ENCODE measurements around the gene MICU1.
"Not testable (repeated sequence)": the region's sequence is repeated elsewhere in the genome, so short reads cannot be mapped to it uniquely, and the experiment has no call there.

Gene MICU1

DNA sequence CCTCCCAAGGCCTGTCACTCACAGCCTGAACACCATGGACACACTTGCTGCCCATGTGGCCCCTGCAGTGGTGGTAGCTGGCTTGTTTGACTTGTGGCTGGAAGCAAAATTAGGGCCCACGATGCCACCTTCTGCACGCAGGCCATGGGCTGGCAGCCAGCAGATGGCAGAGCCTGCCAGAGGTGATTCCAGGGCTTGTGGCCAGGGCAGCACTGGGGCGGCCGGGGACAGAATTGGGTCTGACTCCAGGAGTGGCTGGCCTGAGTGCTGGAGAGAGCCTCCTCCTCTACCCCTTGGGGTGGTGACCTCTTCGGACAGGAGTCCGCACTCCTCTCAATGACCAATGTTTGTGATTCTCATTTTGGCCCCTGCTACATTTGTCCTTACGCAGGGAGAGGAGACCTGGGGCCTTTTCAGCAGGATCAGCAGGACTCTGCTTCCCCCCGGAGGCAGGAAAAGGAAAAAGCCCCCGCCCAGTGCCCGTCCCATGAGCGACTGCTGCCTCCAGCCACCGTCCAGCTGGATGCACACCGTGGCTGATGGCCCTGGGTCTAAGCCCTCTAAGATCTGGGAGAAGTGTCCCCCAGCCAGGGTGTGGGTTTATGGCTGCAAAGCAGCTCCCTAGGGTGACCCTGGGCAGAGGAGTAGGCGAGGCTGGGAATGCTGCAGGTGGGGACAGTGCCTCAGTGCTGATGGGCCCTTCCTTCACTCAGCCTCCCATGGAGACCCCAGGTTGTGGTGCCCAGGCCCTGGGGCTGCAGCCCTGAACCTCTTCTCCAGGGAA lies 297.6 kb downstream of the MICU1 start:
- DNase-seq (ENCODE audit: low read depth in 2 of 2) = no peak

DNA sequence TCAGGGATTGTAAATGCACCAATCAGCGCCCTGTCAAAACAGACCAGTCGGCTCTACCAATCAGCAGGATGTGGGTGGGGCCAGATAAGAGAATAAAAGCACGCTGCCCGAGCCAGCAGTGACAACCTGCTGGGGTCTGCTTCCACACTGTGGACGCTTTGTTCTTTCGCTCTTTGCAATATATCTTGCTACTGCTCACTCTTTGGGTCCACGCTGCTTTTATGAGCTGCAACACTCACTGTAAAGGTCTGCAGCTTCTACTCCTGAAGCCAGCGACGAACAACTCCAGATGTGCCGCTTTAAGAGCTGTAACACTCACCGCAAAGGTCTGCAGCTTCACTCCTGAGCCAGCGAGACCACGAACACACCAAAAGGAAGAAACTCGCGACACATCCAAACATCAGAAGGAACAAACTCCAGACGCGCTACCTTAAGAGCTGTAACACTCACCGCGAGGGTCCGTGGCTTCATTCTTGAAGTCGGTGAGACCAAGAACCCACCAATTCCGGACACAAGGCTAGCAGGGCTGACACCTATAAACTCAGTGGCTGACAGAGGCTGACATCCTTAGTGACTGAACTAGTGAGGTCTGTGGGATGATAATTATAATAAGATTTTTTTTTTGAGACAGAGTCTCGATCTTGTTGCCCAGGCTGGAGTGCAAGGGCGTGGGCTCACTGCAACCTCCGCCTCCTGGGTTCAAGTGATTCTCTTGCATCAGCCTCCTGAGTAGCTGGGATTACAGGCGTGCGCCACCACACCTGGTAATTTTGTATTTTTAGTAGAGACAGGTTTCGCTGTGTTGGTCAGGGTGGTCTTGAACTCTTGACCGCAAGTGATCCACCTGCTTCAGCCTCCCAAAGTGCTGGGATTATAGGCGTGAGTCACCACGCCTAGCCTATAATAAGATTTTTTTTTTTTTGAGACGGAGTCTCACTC lies 298.9 kb downstream of the MICU1 start:
- DNase-seq (ENCODE audit: low read depth in 2 of 2) = not testable (repeated sequence)

DNA sequence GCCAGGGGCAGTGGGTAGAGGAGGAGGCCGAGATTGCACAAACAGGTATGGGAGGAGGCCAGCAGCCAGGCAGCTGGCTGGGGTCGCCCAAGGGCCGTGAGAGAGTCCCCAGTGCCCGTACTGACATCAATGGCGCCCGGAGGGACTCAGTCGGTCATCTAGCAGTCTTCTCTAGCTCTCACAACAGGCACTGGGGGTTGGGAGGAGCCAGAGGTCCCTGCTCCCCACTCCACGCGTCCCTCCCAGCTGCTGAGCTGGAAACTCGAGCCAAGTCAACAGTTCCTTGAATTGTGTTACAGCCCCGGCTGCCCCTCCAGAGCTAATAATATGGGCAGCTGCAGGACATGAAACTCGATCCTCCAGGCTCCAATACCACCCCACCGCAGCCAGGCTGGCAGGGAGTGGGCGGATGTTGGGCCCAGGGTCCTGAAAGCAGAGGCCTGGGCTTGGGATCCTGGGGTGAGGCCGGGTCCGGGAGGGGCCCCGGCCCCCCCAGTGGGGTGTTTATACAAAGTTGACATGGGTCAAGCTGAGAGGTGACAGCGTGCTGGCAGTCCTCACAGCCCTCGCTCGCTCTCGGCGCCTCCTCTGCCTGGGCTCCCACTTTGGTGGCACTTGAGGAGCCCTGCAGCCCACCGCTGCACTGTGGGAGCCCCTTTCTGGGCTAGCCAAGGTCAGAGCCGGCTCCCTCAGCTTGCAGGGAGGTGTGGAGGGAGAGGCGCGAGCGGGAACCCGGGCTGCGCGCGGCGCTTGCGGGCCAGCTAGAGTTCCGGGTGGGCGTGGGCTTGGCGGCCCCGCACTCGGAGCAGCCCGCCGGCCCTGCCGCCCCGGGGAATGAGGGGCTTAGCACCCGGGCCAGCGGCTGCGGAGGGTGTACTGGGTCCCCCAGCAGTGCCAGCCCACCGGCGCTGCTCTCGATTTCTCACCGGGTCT lies 300.4 kb downstream of the MICU1 start:
- not testable (repeated sequence) for DNase-seq (ENCODE audit: low read depth in 2 of 2)

DNA sequence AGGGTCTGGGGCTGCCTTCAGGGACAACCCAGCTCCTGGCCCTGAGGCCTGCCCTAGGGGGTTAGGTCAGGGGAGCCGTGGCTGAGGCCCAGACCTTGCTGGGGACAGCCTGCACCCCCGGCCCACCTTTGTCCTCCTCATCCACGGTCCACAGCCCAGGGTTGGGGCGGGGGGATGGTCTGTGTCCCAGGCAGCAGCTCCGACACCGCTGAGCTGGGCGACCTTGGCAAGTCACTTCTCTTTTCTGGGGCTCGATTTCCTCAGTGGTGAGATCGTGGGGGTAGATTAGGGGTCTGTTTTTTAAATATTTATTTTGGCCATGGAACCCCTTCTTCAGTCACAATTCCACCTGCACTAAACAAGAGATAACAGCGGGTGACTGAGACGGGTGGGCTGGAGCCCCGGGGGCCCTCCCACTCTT lies 302.1 kb downstream of the MICU1 start:
- DNase-seq (ENCODE audit: low read depth in 2 of 2) = no peak

DNA sequence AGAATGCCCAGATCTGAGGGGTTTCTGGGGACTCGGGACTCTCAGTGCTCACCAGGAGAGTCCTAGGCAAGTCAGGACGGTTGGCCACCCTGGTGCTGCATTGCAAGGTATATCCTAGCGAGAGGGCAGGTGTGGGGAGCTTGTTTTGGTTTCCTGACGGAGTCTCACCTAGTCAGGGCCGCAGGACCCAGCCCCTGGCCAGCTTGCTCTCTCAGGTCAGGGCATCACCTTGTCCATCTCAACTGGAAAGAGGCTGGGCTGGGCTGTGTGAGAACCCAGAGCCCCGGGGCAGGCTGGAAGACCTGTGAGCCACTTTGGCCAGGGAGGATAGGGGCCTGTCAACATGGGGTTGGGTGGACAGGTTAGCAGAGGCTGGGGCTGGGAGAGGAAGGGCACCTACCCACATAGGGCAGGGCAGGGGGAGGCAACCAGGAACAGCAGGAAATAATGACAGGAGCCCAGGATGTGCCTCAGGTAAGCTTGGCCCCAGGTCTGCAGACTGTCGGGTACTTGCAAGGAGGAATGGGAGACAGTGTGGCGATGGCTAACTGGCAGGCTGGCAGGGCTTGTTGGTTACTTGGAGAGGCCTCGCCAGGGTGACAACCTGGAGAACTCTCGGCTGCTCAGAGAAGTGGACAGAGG lies 302.6 kb downstream of the MICU1 start:
- DNase-seq (ENCODE audit: low read depth in 2 of 2) = no peak

DNA sequence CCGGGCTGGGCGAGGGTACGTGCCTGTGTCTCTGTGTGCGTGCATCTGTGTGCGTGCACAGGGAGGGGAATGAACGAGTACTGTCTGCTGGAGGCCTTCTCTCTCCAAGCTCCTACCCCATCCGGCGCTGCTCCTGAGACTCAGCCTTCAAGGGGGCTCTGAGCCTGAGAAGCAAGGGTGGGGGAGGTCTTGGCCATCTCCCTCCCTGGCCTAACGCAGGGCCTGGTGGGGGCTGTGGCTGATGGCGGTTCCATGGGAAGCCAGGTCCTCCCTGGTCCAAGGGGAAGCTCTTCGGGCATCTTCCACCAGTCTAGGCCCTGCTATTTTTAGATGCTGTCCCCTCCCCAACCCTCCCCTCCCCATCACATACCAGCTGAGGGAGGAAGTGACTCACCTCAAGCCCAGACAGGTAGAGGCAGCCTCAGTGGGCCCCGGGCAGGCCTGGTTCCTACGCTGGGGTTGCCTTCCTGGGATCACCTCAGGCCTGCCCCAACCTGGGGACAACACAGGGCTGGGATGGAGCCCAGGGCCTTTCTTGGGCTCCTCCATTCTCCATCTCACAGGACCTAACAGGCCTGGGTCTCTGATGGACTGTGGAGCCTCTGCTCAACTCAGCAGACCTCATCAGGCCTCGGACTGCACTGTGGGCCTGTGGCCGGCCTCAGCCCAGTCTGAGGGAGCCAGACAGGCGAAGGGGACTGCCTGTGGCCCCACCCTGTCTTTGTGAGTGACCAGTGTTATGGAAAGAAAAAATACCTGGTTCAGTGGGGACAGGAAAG lies 303.4 kb downstream of the MICU1 start:
- no peak for DNase-seq (ENCODE audit: low read depth in 2 of 2)

DNA sequence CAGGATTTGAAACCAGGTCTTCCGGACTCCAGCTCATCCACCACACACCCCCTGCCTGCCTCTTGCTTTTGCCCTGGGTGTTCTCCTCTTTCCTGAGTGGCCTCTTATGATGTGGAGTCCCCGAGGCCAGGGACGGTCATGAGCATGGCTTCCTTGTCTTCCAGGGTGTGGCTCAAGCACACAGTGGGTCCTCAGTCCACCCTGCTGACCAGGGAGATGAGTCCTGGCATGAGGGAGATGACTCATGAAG lies 303.9 kb downstream of the MICU1 start:
- no peak for DNase-seq (ENCODE audit: low read depth in 2 of 2)

DNA sequence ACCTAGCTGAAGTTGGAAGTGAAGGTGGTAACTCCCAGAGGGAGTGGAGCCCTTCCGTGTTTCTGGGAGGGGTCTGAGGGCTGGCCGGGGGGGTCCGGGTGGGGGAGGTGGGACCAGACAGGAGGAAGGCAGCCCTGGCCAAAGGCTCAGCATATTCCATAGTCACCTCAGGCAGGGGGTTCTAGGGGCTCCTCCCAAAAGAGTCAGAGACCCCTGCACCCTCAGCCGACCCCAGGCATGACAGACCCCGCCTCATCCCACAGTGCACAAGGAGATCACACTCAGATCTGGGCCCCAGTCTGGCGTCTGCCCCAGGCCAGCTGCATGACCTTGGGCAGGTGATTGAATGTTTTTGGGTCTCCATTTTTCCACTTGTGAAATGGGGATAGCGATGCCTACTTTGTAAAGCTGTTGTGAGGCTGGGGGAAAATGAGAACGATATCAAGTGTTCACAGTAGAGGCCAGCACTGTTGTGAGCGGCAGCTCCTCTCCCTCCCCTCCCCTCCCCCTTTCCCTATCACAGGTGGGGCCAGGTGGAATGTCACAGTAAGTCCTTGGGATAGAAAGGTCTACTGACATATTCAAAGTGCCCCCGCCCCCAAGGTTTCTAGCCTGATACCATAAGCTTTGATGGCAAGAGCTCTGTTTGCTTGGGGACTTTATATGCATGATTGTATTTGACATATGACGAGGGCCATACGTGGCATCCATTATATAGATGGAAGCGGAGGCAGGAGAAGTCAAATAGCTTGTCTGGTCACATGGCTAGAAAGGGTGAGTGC lies 304.4 kb downstream of the MICU1 start:
- DNase-seq (ENCODE audit: low read depth in 2 of 2) = no peak

DNA sequence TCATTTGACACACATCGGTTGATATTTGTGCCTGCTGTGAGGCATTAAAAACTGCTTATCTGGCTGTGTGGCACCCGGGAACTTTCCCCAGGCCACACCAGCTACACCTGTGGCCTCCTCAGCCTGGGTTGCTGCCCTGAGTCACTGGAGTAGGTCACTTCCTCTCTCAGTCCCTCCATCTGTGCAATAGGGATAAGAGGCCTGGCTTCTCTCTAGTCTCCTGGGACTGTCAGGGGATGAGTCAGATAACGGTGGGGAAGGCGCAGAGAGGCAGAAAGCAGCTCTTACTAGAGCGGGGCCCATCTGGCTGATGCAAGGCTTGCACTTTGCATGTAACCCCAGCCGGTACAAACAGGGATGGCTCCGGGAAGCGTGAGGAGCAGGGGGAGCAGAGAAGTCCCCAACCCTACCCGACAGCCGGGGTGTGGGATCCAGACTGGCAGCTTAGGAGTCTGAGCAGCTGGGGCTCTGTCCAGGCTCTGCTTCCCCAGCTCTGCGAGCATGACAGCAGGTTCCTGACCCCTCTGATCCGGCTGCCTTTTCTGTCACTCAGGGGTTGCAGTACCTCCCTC lies 305.1 kb downstream of the MICU1 start:
- no peak for DNase-seq (ENCODE audit: low read depth in 2 of 2)

DNA sequence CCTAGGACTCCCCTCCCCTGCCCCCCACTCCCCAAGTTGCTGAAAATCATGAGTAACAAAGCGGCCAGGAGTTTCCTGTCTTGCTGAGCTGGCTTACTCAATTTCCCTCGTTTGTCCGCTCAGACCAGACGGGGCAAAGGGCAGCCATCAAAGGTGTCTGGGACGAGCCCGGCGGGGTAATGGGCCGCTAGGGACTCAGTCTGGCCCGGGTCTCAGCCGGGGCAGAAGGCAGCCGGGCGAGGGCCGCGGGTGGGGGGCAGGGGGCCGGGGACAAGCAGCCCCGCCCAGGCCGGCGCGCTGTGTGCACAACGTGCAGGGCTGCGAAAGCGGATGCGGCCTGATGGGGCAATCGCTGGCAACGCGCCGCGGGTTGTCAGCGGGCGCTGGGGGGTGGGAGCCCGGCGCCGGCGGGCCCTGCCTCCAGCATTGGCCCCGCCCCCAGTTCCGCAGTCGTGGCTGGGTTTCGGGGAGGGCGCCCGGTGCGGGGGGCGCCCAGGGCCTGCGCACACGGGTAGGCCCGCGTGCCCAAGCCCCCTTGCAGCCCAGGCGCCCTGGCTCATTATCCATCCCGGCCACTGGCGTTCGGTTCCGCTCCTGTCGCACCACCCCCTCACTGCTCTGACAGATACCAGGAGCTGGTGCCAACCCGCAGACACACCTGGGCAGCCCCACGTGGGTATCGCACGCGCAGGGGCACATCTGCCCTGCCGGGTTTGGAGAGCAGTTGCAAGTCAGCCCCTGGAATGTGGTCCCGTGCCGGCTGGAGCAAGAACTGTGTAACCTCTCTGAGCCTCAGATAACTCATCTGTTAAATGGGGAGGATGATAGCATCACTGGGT lies 306.2 kb downstream of the MICU1 start:
- peak; percentile 65 to 70 for DNase-seq (ENCODE audit: low read depth in 2 of 2)

DNA sequence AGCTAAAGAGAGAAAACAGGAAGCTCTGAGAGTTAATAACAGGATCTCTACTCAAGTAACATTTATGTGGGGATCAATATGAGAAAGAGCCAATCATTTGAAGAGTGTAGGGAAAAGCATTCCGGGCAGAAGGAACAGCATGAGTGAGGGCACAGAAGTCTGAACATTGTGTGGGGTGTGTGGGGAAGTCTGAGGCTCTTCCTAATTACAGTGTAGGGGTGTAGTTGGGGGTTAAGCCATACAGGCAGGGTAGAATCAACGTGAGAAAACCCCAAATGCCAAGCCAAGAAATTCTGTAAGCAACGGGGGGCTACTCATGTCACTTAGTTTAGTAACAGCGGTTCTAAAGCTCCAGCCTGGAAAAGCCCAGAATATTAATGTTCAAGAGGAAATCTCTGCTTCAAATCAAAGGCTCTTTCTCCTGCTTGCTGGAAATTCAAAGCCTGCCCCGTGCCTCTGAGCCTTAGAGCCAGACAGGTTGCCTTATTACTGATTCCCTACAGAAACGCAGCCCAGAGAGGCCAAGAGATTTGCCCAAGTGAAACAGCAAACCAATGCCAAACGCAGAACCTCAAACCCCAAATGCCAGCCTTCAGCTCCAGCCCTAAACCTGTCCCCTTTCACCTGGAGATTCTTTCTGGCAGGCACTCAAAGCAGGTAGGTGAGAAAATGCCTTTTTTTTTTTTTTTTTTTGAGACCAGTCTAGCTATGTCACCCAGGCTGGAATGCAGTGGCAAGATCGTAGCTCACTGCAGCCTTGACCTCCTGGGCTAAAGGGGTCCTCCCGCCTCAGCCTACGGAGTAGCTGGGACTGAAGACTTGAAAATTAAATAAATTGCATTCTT lies 307.2 kb downstream of the MICU1 start:
- no peak for DNase-seq (ENCODE audit: low read depth in 2 of 2)
